Lower leg skin (tissue), 4 donors: ENCODE results near the gene RNF31. TPM values are rescaled to one million over a fixed set of nuclear protein-coding genes. Genes with fewer than 3 reads are reported as not detected.

Experiments used
- DNase-seq, 2 donors: peaks; one replicate each; pipeline ENCODE4 v3.0.0-alpha.2; 2019; ENCODE audit warnings: low spot score in 2 of 2
- H3K4me3 ChIP-seq: fragments of 200-600 bp; sonication (generic); 2 replicates; pipeline ENCODE4 v1.5.1; 2017; ENCODE audit warnings: mild to moderate bottlenecking, low read depth; ENCODE audit not compliant: poor library complexity, severe bottlenecking
- POLR2A ChIP-seq, 2 donors: fragments of 450-650 bp; IDR thresholded peaks; one replicate each; pipeline ENCODE4 v1.6.1; 2016 to 2017; ENCODE audit warnings: antibody characterized with exemption in 2 of 2, mild to moderate bottlenecking in 1 of 2, moderate library complexity in 1 of 2
- WGBS, 2 donors: methylation state at CpG; one replicate each; pipeline ENCODE4 v1.1.5; 2018; 5-methylcytosine and 5-hydroxymethylcytosine counted together
- intact Hi-C: fragments of 100-400 bp; cut with DNase I; formaldehyde crosslinking; loops from one replicate; pipeline ENCODE4 v1.15.0; 2023; ENCODE audit warnings: low total_unique reads
- total RNA-seq, 4 donors: library from RNA; depleted of rRNA; stranded (reverse); fragments of >200 nt; gene quantifications; one replicate each; pipeline ENCODE4 v1.1.0, GENCODE V29; 2016
- TF ChIP-seq, protein P1 (sequence below), 3 donors: fragments of 450-650 bp; IDR thresholded peaks; one replicate each; pipeline ENCODE4 v1.5.1; 2016; ENCODE audit warnings: antibody characterized with exemption in 3 of 3, mild to moderate bottlenecking in 3 of 3, moderate library complexity in 2 of 3

Gene RNF31
- total RNA-seq, 4 donors from 2014 or later = 53.1 to 98.6 (median 77.3) TPM

DNA sequence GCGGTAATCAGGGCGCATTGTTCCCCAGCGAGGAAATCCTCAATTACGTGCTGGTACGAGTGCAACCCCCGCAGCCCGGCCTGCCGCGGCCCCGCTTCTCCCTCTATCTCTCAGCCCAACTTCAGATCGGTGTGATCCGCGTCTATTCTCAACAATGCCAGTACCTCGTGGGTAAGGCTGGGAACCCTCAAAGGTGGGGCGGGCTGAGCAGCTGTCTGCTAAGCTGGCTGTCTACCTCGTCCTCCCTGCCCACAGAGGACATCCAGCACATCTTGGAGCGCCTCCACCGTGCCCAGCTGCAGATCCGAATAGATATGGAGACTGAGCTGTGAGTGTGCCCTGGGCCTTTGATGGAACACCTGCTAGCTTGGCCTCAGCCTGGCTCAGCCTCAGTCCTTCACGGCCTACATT lies 25.6 kb downstream of the RNF31 start:
- WGBS, 2 donors = 73 to 80% methylated on average over 18 to 20 of the region's 20 CpGs
- TF ChIP-seq, protein P1, sequence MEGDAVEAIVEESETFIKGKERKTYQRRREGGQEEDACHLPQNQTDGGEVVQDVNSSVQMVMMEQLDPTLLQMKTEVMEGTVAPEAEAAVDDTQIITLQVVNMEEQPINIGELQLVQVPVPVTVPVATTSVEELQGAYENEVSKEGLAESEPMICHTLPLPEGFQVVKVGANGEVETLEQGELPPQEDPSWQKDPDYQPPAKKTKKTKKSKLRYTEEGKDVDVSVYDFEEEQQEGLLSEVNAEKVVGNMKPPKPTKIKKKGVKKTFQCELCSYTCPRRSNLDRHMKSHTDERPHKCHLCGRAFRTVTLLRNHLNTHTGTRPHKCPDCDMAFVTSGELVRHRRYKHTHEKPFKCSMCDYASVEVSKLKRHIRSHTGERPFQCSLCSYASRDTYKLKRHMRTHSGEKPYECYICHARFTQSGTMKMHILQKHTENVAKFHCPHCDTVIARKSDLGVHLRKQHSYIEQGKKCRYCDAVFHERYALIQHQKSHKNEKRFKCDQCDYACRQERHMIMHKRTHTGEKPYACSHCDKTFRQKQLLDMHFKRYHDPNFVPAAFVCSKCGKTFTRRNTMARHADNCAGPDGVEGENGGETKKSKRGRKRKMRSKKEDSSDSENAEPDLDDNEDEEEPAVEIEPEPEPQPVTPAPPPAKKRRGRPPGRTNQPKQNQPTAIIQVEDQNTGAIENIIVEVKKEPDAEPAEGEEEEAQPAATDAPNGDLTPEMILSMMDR (IDR thresholded peaks at IDR 0.05) = no peak
- no peak for TF ChIP-seq POLR2A (IDR thresholded peaks at IDR 0.05)
- intact Hi-C loops = no loop called here
- no peak overlapping the region for H3K4me3 ChIP-seq
- no peak for DNase-seq

DNA sequence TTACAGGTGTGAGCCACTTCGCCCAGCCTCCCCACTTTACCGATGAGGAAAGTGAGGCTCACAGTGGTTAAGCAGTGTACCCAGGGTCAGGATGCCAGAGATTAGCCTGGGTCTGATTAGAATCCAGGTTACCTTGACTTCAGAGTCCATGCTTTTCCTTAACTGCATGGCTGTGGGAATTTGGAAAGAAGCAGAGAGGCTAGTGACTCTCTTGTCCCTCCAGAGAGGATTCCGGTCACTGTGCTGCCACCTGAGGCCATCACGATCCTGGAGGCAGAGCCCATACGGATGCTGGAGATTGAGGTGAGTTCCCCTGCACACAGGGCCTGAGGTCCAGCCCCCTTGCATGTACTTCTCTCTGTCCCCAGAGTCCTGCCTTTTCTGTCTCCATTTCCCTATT lies 29.3 kb downstream of the RNF31 start:
- no peak for DNase-seq
- TF ChIP-seq, protein P1 (IDR thresholded peaks at IDR 0.05) = no peak
- TF ChIP-seq POLR2A (IDR thresholded peaks at IDR 0.05) = no peak
- WGBS, 2 donors = 93 to 97% methylated on average over 5 of the region's 5 CpGs
- intact Hi-C loops = no loop called here
- H3K4me3 ChIP-seq = no peak overlapping the region

DNA sequence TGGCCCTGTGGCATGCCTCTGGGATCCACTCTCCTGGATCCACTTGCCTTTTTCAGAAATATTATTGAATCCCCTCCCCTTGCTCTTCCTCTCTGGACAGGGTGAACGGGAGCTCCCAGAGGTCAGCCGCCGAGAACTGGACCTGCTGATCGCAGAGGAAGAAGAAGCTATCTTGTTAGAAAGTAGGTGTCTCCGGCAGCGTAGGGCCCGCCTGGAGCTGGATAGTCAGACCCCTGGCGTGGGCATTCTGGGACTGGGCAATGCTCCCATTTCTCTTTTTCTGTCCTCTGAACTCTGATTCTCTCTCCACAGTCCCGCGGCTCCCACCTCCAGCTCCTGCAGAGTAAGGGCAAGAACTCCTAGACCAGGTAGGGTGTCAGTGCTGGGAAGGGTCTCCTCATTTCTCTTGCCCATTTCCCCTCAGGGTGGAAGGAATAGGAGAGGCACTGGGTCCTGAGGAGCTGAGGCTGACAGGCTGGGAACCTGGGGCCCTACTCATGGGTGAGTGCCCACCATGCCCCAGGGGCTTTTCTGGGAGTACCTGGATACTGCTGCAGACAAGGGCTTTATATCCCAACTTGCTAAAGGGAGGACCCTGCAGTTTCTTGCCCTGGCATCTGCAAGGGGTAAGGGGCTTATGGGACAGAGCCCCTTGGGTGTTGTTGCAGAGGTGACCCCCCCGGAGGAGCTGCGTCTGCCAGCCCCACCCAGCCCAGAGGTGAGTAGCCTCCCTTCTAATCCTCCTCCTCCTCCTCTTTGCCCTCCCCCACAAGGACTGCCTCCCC lies 29.9 kb downstream of the RNF31 start:
- 82 to 88% methylated on average over 12 of the region's 12 CpGs for WGBS, 2 donors
- intact Hi-C loops = no loop called here

DNA sequence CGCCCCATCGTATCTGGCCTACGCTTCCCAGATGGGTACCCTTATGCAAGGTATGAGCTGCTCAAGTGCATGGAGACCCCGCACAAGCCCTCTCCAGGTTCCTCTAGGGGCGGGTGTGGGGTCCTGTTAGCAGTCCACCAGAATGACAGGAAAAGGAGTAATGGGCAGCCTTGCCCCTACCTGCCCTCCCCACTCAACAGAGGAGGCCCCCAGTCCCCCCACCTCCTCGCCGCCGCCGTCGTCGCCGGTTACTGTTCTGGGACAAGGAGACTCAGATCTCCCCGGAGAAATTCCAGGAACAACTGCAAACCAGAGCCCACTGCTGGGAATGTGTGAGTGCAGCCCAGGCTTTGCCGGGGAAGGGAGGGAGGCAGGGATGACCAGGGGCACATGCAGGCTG lies 30.6 kb downstream of the RNF31 start:
- no peak for TF ChIP-seq POLR2A (IDR thresholded peaks at IDR 0.05)
- TF ChIP-seq, protein P1 (IDR thresholded peaks at IDR 0.05) = no peak
- intact Hi-C loops = no loop called here
- WGBS, 2 donors = 86 to 93% methylated on average over 14 of the region's 14 CpGs
- DNase-seq = no peak
- no peak overlapping the region for H3K4me3 ChIP-seq

More for the DNA sequence above, 29.9 kb downstream of the RNF31 start:
- H3K4me3 ChIP-seq = no peak overlapping the region
- DNase-seq = no peak
- no peak for TF ChIP-seq POLR2A (IDR thresholded peaks at IDR 0.05)

DNA sequence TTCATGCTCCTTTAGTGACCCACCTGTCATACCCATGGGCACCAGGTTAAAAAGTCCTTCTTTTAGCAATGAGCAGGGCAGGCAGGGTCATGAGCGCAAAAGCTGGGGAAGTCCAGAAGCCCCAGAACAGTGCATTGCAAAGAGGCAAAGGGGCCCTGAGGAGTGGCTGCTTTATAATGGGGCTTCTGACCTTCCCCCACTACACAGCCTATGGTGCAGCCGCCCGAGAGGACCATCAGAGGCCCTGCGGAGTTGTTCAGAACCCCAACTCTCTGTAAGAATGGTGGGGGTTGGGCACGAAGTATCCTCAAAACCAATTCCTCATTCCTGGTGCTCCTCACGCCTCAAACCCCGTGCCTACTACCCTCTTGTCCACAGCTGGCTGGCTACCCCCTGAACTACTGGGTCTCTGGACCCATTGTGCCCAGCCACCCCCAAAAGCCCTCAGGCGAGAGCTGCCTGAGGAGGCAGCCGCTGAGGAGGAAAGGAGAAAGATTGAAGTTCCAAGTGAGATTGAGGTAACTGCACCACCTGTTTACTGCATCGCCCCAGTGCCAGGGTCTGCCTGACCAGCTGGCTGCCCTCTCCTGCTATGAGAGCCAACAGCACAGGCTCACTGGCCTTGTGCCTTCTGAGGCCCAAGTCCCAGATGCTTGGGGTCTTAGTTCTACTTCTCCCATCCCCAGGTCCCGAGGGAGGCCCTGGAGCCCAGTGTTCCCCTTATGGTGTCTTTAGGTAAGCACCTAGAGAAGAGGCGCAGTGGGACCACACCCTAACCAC lies 31.3 kb downstream of the RNF31 start:
- intact Hi-C loops = no loop called here
- no peak for TF ChIP-seq POLR2A (IDR thresholded peaks at IDR 0.05)
- TF ChIP-seq, protein P1 (IDR thresholded peaks at IDR 0.05) = no peak
- WGBS, 2 donors = 86 to 89% methylated on average over 12 of the region's 12 CpGs
- no peak overlapping the region for H3K4me3 ChIP-seq
- DNase-seq = no peak

DNA sequence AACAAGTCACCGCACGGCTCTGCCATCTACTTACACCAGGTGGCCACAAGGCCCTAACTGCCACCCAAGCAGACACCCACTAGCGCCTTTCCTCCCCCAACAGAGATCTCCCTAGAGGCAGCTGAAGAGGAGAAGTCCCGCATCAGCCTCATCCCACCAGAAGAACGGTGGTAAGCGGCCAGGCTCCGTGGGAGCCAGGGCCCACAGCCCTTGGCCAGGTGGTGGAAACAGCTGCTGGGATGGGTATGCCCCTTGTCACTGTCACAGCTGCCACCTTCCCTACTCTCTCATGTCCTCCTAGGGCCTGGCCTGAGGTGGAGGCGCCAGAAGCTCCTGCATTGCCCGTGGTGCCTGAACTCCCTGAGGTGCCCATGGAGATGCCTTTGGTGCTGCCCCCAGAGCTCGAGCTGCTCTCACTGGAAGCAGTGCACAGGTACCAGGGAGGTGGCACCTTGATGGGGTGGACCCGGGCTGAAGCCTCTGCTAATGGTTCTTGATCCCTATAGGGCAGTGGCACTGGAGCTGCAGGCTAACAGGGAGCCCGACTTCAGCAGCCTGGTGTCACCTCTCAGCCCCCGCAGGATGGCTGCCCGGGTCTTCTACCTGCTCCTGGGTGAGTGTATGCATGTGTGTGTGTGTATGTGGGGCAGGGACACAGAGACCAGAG lies 32.1 kb downstream of the RNF31 start:
- no peak for DNase-seq
- 87 to 89% methylated on average over 12 to 13 of the region's 14 CpGs for WGBS, 2 donors
- intact Hi-C loops = no loop called here
- no peak overlapping the region for H3K4me3 ChIP-seq
- no peak for TF ChIP-seq POLR2A (IDR thresholded peaks at IDR 0.05)
- TF ChIP-seq, protein P1 (IDR thresholded peaks at IDR 0.05) = no peak
